GM12875 (cell line): ENCODE measurements around the gene MOGAT1.

Source experiments
- H3K4me3 ChIP-seq: one replicate; pipeline ENCODE4 v1.5.1; 2011; ENCODE audit warnings: low read depth, low read length, control low read depth
- CTCF ChIP-seq: IDR thresholded peaks from 2 replicates; pipeline ENCODE4 v1.5.1; 2011; ENCODE audit warnings: low read depth, mild to moderate bottlenecking, control low read depth, inconsistent platforms, low read length, moderate library complexity, borderline replicate concordance; ENCODE audit not compliant: insufficient read depth

The MOGAT1 gene

DNA sequence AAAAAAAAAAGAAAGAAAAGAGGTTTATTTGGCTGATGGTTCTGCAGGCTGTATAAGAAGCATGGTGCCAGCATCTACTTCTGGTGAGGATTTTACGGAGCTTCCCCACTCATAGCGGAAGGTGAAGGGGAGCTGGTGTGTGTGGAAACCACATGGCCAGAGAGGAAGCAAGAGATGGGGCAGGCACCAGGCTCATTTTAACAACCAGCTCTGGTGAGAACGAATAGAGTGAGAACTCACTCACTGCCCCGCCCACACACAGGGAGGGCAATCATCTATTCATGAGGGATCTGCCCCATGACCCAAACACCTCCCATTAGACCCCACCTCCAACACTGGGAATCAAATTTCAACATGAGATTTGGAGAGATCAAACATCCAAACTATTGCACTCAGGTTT, 68.5 kb downstream of the MOGAT1 start:
- TF ChIP-seq CTCF: no peak
- H3K4me3 ChIP-seq: no peak overlapping the region

GRCh38 chr2:222743251-222743812, 71.9 kb downstream of the MOGAT1 start:
- TF ChIP-seq CTCF: no peak
- no peak overlapping the region for H3K4me3 ChIP-seq

DNA sequence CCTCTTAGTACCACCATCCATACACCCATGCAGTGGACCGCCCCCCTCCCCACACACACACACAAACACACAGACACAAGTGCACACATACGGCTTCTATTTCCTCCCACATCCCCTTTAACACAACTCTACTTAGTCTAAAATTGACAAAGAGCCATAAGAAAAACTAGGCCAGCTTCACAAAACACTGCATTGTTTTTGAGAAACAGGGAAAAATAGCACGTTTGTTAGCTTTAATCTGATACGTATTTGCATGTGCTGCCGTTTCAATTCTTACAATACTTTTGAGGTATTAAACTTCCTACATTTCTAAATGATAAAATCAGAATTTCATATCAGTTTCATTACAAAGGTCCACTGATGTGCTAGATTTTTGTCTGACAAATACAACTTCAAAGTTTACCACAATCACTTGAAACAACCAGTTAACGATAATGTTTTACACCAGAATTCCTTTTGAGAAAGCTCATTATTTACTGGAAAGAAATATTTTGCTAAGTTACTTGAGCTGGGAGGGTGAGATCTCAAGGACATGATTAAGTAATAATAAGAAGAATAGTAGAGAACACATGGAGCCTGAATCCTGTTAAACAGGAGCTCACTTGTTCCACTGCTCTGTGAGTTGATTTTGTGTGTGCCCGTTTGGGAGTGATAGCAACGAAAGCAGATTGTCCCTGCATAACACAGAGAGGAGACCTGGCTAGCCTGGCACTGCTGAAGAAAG, 74.5 kb downstream of the MOGAT1 start:
- TF ChIP-seq CTCF: no peak
- H3K4me3 ChIP-seq: no peak overlapping the region

- no peak overlapping the region for H3K4me3 ChIP-seq
- no peak for TF ChIP-seq CTCF
These were observed 76.2 kb downstream of the MOGAT1 start for GRCh38 chr2:222747526-222748160.

- TF ChIP-seq CTCF: no peak
- H3K4me3 ChIP-seq: no peak overlapping the region
These were observed 79.1 kb downstream of the MOGAT1 start for GRCh38 chr2:222750533-222750932.

- no peak for TF ChIP-seq CTCF
These were observed 79.8 kb downstream of the MOGAT1 start for GRCh38 chr2:222751238-222751637.

More at GRCh38 chr2:222751238-222751637, 79.8 kb downstream of the MOGAT1 start:
- no peak overlapping the region for H3K4me3 ChIP-seq
